Loucy (cell line): ENCODE measurements around the gene SSBP2.

Experiments used
- H2AFZ ChIP-seq: fragments of 200-600 bp; sonication (generic); 2 replicates; pipeline ENCODE4 v1.6.0; 2016; ENCODE audit warnings: antibody characterized with exemption, mild to moderate bottlenecking, low read length, moderate library complexity
- H3F3A ChIP-seq: fragments of 200-600 bp; 2 replicates; pipeline ENCODE4 v1.6.0; 2016; ENCODE audit warnings: antibody characterized with exemption, low read depth, mild to moderate bottlenecking
- H3K27me3 ChIP-seq: fragments of 200-600 bp; sonication (generic); 2 replicates; pipeline ENCODE4 v1.6.1; 2014; ENCODE audit warnings: low read length, mild to moderate bottlenecking; ENCODE audit not compliant: insufficient read depth, poor library complexity, severe bottlenecking
- H3K36me3 ChIP-seq: fragments of 200-600 bp; sonication (generic); 2 replicates; pipeline ENCODE4 v1.6.1; 2016; ENCODE audit warnings: low read length; ENCODE audit not compliant: insufficient read depth
- H3K4me1 ChIP-seq: fragments of 200-600 bp; sonication (generic); 2 replicates; pipeline ENCODE4 v1.5.1; 2014; ENCODE audit warnings: low read length, mild to moderate bottlenecking; ENCODE audit not compliant: insufficient read depth, poor library complexity, severe bottlenecking
- H3K4me2 ChIP-seq: fragments of 200-600 bp; sonication (generic); 2 replicates; pipeline ENCODE4 v1.6.0; 2014; ENCODE audit warnings: antibody characterized with exemption, low read length, low read depth, mild to moderate bottlenecking; ENCODE audit not compliant: poor library complexity, severe bottlenecking
- H3K4me3 ChIP-seq: fragments of 200-600 bp; sonication (generic); 2 replicates; pipeline ENCODE4 v1.5.1; 2014; ENCODE audit warnings: low read length, mild to moderate bottlenecking, mixed read lengths; ENCODE audit not compliant: poor library complexity, severe bottlenecking
- H3K79me2 ChIP-seq: fragments of 200-600 bp; sonication (generic); 2 replicates; pipeline ENCODE4 v1.6.1; 2014; ENCODE audit warnings: low read length; ENCODE audit not compliant: insufficient read depth
- H3K9ac ChIP-seq: fragments of 200-600 bp; sonication (generic); 2 replicates; pipeline ENCODE4 v1.6.0; 2014; ENCODE audit warnings: mild to moderate bottlenecking, low read depth, low read length, moderate library complexity; ENCODE audit not compliant: poor library complexity, severe bottlenecking
- H3K9me2 ChIP-seq: fragments of 200-600 bp; sonication (generic); replicated peaks from 2 replicates; pipeline ENCODE4 v1.6.1; 2016; ENCODE audit warnings: low read depth, low read length, mixed read lengths
- H3K9me3 ChIP-seq: fragments of 200-600 bp; sonication (generic); 2 replicates; pipeline ENCODE4 v1.6.1; 2014; ENCODE audit warnings: mild to moderate bottlenecking, antibody characterized with exemption, low read length, low read depth; ENCODE audit not compliant: insufficient read depth
- H4K20me1 ChIP-seq: fragments of 200-600 bp; sonication (generic); 2 replicates; pipeline ENCODE4 v1.6.0; 2014; ENCODE audit warnings: antibody characterized with exemption, low read length, mild to moderate bottlenecking; ENCODE audit not compliant: insufficient read depth, poor library complexity, severe bottlenecking
- CTCF ChIP-seq: fragments of 200-600 bp; sonication (generic); conservative IDR thresholded peaks from 2 replicates; pipeline ENCODE4 v1.5.1; 2014; ENCODE audit warnings: mild to moderate bottlenecking, antibody characterized with exemption, low read length
- EZH2phosphoT487 ChIP-seq: fragments of 200-600 bp; IDR thresholded peaks from 2 replicates; pipeline ENCODE4 v1.6.1; 2018; ENCODE audit warnings: antibody characterized with exemption, mild to moderate bottlenecking, moderate library complexity, borderline replicate concordance

The SSBP2 gene

GRCh38 chr5:81537905-81538547, 212.9 kb downstream of the SSBP2 start:
- Histone ChIP-seq H4K20me1 (peaks cover 21% of the 10 kb centered on the region), H3K9ac (peak overlapping the region; percentile 7), H3K4me1 (peaks cover 56% of the 10 kb centered on the region), H3K9me2 (no peaks in the 10 kb centered on the region), H3K4me3 (peak overlapping the region; percentile 21), H3K4me2 (peak overlapping the region; percentile 55), H3F3A (peaks cover 22% of the 10 kb centered on the region), H2AFZ (no peak overlapping the region), H3K27me3 (no peaks in the 10 kb centered on the region), H3K79me2 (peaks cover 58% of the 10 kb centered on the region), H3K36me3 (peaks cover 19% of the 10 kb centered on the region), H3K9me3 (peaks cover 5% of the 10 kb centered on the region; the same call in 1 of the 2 replicates)
- TF ChIP-seq CTCF (no peak), EZH2phosphoT487 (no peak)

- peaks cover 16% of the 10 kb centered on the region; the same call in 1 of the 2 replicates for H3F3A ChIP-seq
- peaks cover 15% of the 10 kb centered on the region for H3K36me3 ChIP-seq
- H3K4me2 ChIP-seq: peak overlapping the region; percentile 39
- no peak overlapping the region for H3K4me3 ChIP-seq
- H4K20me1 ChIP-seq: peaks cover 12% of the 10 kb centered on the region
- no peak overlapping the region for H2AFZ ChIP-seq
- TF ChIP-seq EZH2phosphoT487 (no peak), CTCF (no peak)
- peaks cover 67% of the 10 kb centered on the region for H3K79me2 ChIP-seq
- no peaks in the 10 kb centered on the region for H3K9me2 ChIP-seq
- H3K9me3 ChIP-seq: peaks cover 5% of the 10 kb centered on the region; the same call in 1 of the 2 replicates
- no peaks in the 10 kb centered on the region for H3K27me3 ChIP-seq
- H3K9ac ChIP-seq: peak overlapping the region; percentile 1
- H3K4me1 ChIP-seq: peaks cover 67% of the 10 kb centered on the region
Observed at GRCh38 chr5:81534441-81534840, 216.5 kb downstream of the SSBP2 start.

- Histone ChIP-seq H3K9ac (peak overlapping the region; percentile 20), H3K4me1 (peaks cover 62% of the 10 kb centered on the region), H3F3A (peaks cover 13% of the 10 kb centered on the region; the same call in 1 of the 2 replicates), H3K4me3 (peak overlapping the region; percentile 12), H3K9me2 (no peaks in the 10 kb centered on the region), H2AFZ (no peak overlapping the region), H3K27me3 (no peaks in the 10 kb centered on the region), H3K4me2 (peak overlapping the region; percentile 39), H3K9me3 (no peaks in the 10 kb centered on the region), H3K79me2 (peaks cover 74% of the 10 kb centered on the region), H3K36me3 (peaks cover 8% of the 10 kb centered on the region), H4K20me1 (peaks cover 12% of the 10 kb centered on the region)
- no peak for TF ChIP-seq CTCF
Observed at GRCh38 chr5:81533629-81534405, 217.1 kb downstream of the SSBP2 start.
